ENCODE data around the gene COPS7A. TPM values are rescaled to one million over a fixed set of nuclear protein-coding genes. Genes with fewer than 3 reads are reported as not detected.

COPS7A gene
- total RNA-seq, 1 experiment from 2014 or later = 82.3 TPM

DNA sequence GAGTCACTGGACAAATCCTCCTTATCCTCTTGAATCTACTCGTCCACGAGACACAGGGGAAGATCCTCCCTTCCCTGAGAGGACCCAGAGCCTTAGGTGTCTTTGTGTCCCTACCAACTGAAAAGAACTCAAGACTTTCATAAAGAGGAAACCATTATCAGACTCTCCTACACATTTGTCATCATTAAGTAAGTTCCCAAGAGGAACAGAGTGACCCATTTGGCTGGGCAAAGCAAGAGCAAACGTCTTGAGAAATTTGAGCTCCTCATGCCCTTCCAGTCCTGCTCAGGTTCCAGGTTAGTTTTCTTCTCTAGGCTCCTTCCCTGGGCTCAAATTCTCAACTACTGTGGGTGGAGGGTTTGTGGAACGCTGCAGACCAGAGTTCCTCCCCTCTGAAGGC lies 23.4 kb downstream of the COPS7A start:
- ChIA-PET CTCF (no interaction called here), POLR2A (ENCODE audit: unreplicated experiment) (no interaction called here)
- no peaks in the 10 kb centered on the region for H3K9me3 ChIP-seq (ENCODE audit: low read length)
- H3K79me2 ChIP-seq (ENCODE audit: low read length) = peaks cover 16% of the 10 kb centered on the region
- no peaks in the 10 kb centered on the region for H3K9me2 ChIP-seq (replicated peaks; ENCODE audit: low read length)
- no peak overlapping the region for H3K4me2 ChIP-seq (ENCODE audit: low read length)
- no peak overlapping the region for H3K27ac ChIP-seq (ENCODE audit: low read length)
- no peak overlapping the region for H3K9ac ChIP-seq (ENCODE audit: low read length)
- BruUV-seq (replicated peaks) = no TSS peak
- intact Hi-C loops (cut with micrococcal nuclease) = no loop called here
- no peak overlapping the region for H3K4me3 ChIP-seq (ENCODE audit: low read length)
- H4K20me1 ChIP-seq (ENCODE audit: low read length) = peaks cover 4% of the 10 kb centered on the region; the same call in 1 of the 2 replicates
- TF ChIP-seq EZH2 (IDR thresholded peaks at IDR 0.05; ENCODE audit: low read length, unreplicated experiment) = no peak
- no peak for TF ChIP-seq EZH2phosphoT487 (IDR thresholded peaks at IDR 0.05; ENCODE audit: borderline replicate concordance, low read length)
- ATAC-seq (no peak), DNase-seq (no peak)
- H3K27me3 ChIP-seq (ENCODE audit: low read length) = no peaks in the 10 kb centered on the region
- H3F3A ChIP-seq (ENCODE audit: low read length, unreplicated experiment) = no peaks in the 10 kb centered on the region
- no peak overlapping the region for H2AFZ ChIP-seq (ENCODE audit: low read length)
- H3K36me3 ChIP-seq (ENCODE audit: low read depth, low read length) = peaks cover 14% of the 10 kb centered on the region; the same call in 1 of the 2 replicates
- H3K4me1 ChIP-seq (ENCODE audit: insufficient read depth, low read length) = peaks cover 9% of the 10 kb centered on the region

DNA sequence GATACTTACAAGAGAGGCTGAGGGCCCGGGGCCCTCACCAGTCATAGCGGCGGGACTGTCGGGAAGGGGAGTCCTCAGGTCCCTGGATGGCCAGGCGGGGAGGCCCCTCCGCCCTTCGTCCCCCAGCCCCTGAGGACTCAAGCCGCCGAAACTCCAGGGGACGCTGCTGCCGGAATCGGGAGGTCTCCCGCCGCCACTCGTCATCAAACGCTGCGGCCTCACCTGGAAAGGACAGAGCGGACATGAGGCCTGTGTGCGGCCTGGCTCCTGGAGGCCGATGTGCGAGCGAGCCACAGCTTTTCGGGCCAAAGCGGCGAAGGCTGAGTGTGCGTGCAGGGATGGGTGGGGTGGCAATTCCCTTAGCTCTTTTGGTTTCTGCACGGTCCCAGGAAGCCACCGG lies 24.9 kb downstream of the COPS7A start:
- TF ChIP-seq, protein P1, sequence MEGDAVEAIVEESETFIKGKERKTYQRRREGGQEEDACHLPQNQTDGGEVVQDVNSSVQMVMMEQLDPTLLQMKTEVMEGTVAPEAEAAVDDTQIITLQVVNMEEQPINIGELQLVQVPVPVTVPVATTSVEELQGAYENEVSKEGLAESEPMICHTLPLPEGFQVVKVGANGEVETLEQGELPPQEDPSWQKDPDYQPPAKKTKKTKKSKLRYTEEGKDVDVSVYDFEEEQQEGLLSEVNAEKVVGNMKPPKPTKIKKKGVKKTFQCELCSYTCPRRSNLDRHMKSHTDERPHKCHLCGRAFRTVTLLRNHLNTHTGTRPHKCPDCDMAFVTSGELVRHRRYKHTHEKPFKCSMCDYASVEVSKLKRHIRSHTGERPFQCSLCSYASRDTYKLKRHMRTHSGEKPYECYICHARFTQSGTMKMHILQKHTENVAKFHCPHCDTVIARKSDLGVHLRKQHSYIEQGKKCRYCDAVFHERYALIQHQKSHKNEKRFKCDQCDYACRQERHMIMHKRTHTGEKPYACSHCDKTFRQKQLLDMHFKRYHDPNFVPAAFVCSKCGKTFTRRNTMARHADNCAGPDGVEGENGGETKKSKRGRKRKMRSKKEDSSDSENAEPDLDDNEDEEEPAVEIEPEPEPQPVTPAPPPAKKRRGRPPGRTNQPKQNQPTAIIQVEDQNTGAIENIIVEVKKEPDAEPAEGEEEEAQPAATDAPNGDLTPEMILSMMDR (conservative IDR thresholded peaks at IDR 0.05; ENCODE audit: low read depth, low read length) = no peak
- TF ChIP-seq EZH2 (IDR thresholded peaks at IDR 0.05; ENCODE audit: low read length, unreplicated experiment) = no peak
- Histone ChIP-seq H3K79me2 (ENCODE audit: low read length) (peaks cover 23% of the 10 kb centered on the region), H2AFZ (ENCODE audit: low read length) (no peak overlapping the region), H3K9me3 (ENCODE audit: low read length) (no peaks in the 10 kb centered on the region), H3K36me3 (ENCODE audit: low read depth, low read length) (peaks cover 14% of the 10 kb centered on the region; the same call in 1 of the 2 replicates), H3K4me2 (ENCODE audit: low read length) (no peak overlapping the region), H3K27ac (ENCODE audit: low read length) (no peak overlapping the region), H3F3A (ENCODE audit: low read length, unreplicated experiment) (no peaks in the 10 kb centered on the region), H3K9ac (ENCODE audit: low read length) (no peak overlapping the region), H3K4me3 (ENCODE audit: low read length) (no peak overlapping the region), H4K20me1 (ENCODE audit: low read length) (peaks cover 4% of the 10 kb centered on the region; the same call in 1 of the 2 replicates), H3K27me3 (ENCODE audit: low read length) (no peaks in the 10 kb centered on the region), H3K4me1 (ENCODE audit: insufficient read depth, low read length) (peaks cover 10% of the 10 kb centered on the region), H3K9me2 (replicated peaks; ENCODE audit: low read length) (no peaks in the 10 kb centered on the region)
- ChIA-PET POLR2A (ENCODE audit: unreplicated experiment) (no interaction called here), CTCF (no interaction called here)
- intact Hi-C loops (cut with micrococcal nuclease) = no loop called here
- ATAC-seq (no peak), DNase-seq (no peak)
- BruUV-seq (replicated peaks) = no TSS peak

DNA sequence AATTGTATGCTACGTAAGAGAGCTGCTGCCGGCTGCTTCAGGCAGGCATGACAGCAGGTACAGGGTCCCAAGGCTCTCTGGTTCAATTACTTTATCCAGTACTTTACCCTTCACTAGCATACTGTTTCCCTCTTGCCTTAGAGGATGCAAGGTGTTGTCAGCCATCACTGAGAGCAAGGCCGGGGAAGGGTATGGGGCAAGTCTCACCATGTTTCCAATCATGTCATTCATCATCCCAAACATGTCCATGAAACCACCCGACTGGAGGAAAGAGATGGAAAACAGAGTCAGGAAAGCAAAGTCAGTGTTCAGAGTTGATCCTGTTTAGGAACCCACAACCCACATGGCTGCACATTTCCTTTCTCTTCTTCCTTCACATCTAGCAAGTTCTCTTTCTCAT lies 26.7 kb downstream of the COPS7A start:
- TF ChIP-seq EZH2 (IDR thresholded peaks at IDR 0.05; ENCODE audit: low read length, unreplicated experiment) = no peak
- TF ChIP-seq EZH2phosphoT487 (IDR thresholded peaks at IDR 0.05; ENCODE audit: borderline replicate concordance, low read length) = no peak
- TF ChIP-seq, protein P1 (conservative IDR thresholded peaks at IDR 0.05; ENCODE audit: low read depth, low read length) = no peak
- H3K79me2 ChIP-seq (ENCODE audit: low read length) = peaks cover 23% of the 10 kb centered on the region
- peaks cover 14% of the 10 kb centered on the region; the same call in 1 of the 2 replicates for H3K36me3 ChIP-seq (ENCODE audit: low read depth, low read length)
- peaks cover 4% of the 10 kb centered on the region; the same call in 1 of the 2 replicates for H4K20me1 ChIP-seq (ENCODE audit: low read length)
- DNase-seq (no peak), ATAC-seq (no peak)
- no peaks in the 10 kb centered on the region for H3K9me3 ChIP-seq (ENCODE audit: low read length)
- peaks cover 12% of the 10 kb centered on the region for H3K4me1 ChIP-seq (ENCODE audit: insufficient read depth, low read length)
- no peak overlapping the region for H3K9ac ChIP-seq (ENCODE audit: low read length)
- H3F3A ChIP-seq (ENCODE audit: low read length, unreplicated experiment) = no peaks in the 10 kb centered on the region
- intact Hi-C loops (cut with micrococcal nuclease) = loop anchor here (5.0 kb wide), 1 partner anchor 102 kb away; the partner anchor contains the start of genes CDCA3 and USP5
- CTCF ChIA-PET = no interaction called here
- no peaks in the 10 kb centered on the region for H3K27me3 ChIP-seq (ENCODE audit: low read length)
- POLR2A ChIA-PET (ENCODE audit: unreplicated experiment) = no interaction called here
- H3K4me3 ChIP-seq (ENCODE audit: low read length) = no peak overlapping the region
- no peaks in the 10 kb centered on the region for H3K9me2 ChIP-seq (replicated peaks; ENCODE audit: low read length)
- no peak overlapping the region for H3K4me2 ChIP-seq (ENCODE audit: low read length)
- BruUV-seq (replicated peaks) = no TSS peak
- H3K27ac ChIP-seq (ENCODE audit: low read length) = no peak overlapping the region
- no peak overlapping the region for H2AFZ ChIP-seq (ENCODE audit: low read length)

Data from PC-3 (cell line).